MM.1S (cell line): ENCODE data around the gene RLN3.

ENCODE experiments used
- EZH2 ChIP-seq: fragments of 300-600 bp; sonication (generic); optimal IDR thresholded peaks from 2 replicates; pipeline ENCODE3; 2017; ENCODE audit warnings: low read depth, mild to moderate bottlenecking, antibody characterized with exemption, low read length, mixed read lengths
- EZH2phosphoT487 ChIP-seq: fragments of 300-600 bp; sonication (generic); IDR thresholded peaks from 2 replicates; pipeline ENCODE4 v1.6.1; 2018; ENCODE audit warnings: antibody characterized with exemption, low read length
- TF ChIP-seq, protein P1 (sequence below): fragments of 300-600 bp; sonication (generic); IDR thresholded peaks from 2 replicates; pipeline ENCODE4 v1.5.1; 2016; ENCODE audit warnings: antibody characterized with exemption, low read length, mixed read lengths

DNA sequence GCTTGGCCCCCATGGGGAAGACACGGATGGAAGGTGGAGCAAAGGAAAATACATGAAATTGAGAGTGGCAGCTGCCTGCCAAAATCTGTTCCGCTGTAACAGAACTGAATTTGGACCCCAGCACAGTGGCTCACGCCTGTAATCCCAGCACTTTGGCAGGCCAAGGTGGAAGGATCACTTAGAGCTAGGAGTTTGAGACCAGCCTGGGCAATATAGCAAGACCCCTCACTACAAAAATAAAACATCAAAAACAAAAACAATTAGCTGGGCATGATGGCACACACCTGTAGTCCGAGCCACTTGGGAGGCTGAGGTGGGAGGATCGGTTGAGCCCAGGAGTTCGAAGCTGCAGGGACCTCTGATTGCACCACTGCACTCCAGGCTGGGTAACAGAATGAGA, 24.5 kb downstream of the RLN3 start:
- TF ChIP-seq, protein P1, sequence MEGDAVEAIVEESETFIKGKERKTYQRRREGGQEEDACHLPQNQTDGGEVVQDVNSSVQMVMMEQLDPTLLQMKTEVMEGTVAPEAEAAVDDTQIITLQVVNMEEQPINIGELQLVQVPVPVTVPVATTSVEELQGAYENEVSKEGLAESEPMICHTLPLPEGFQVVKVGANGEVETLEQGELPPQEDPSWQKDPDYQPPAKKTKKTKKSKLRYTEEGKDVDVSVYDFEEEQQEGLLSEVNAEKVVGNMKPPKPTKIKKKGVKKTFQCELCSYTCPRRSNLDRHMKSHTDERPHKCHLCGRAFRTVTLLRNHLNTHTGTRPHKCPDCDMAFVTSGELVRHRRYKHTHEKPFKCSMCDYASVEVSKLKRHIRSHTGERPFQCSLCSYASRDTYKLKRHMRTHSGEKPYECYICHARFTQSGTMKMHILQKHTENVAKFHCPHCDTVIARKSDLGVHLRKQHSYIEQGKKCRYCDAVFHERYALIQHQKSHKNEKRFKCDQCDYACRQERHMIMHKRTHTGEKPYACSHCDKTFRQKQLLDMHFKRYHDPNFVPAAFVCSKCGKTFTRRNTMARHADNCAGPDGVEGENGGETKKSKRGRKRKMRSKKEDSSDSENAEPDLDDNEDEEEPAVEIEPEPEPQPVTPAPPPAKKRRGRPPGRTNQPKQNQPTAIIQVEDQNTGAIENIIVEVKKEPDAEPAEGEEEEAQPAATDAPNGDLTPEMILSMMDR, result no peak
- TF ChIP-seq EZH2 (no peak), EZH2phosphoT487 (no peak)
